ENCODE data around the gene KBTBD7. TPM values are rescaled to one million over a fixed set of nuclear protein-coding genes. Genes with fewer than 3 reads are reported as not detected.

Gene KBTBD7
- total RNA-seq, 1 experiment from 2014 or later, result 6.4 TPM

DNA sequence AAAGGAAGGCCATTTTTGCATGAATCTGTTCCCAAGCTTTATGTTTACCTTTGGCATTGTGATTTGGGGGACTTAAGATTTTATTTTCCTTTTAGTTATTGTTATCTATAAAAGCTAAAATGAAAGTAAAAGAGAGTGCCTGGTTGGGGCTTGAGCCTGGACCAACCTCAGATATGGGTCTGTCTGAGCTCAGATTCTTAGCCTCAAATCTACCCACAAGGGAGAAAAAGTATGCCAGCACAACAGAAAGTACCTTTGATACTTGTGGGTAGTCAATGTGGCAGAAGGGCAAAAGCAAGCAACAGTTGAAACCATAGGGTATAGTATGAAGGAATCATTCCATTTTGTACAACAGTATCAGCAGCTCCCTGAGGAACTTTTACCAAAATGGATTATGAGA, 35.2 kb downstream of the KBTBD7 start:
- no peak for DNase-seq
- BruUV-seq (replicated peaks), result no TSS peak
- H3K4me1 Mint-ChIP-seq (ENCODE audit: low read depth, unreplicated experiment), result no peaks in the 10 kb centered on the region
- H3K27ac Mint-ChIP-seq (ENCODE audit: unreplicated experiment), result no peak overlapping the region
- no peaks in the 10 kb centered on the region for H3K36me3 Mint-ChIP-seq (ENCODE audit: insufficient read depth, unreplicated experiment)
- H3K27me3 Mint-ChIP-seq (ENCODE audit: unreplicated experiment), result no peaks in the 10 kb centered on the region
- no peaks in the 10 kb centered on the region for H3K9me3 Mint-ChIP-seq (ENCODE audit: low read depth, unreplicated experiment)
- H3K4me3 Mint-ChIP-seq (ENCODE audit: low read depth, unreplicated experiment), result no peak overlapping the region
- intact Hi-C loops (cut with micrococcal nuclease; ENCODE audit: unreplicated experiment), result no loop called here
- CTCF ChIA-PET, result interaction anchor here (0.6 kb wide), 1 partner anchor 13 kb away, joined by 3 read pairs; no protein-coding TSS in a partner anchor
- TF ChIP-seq, protein P1, sequence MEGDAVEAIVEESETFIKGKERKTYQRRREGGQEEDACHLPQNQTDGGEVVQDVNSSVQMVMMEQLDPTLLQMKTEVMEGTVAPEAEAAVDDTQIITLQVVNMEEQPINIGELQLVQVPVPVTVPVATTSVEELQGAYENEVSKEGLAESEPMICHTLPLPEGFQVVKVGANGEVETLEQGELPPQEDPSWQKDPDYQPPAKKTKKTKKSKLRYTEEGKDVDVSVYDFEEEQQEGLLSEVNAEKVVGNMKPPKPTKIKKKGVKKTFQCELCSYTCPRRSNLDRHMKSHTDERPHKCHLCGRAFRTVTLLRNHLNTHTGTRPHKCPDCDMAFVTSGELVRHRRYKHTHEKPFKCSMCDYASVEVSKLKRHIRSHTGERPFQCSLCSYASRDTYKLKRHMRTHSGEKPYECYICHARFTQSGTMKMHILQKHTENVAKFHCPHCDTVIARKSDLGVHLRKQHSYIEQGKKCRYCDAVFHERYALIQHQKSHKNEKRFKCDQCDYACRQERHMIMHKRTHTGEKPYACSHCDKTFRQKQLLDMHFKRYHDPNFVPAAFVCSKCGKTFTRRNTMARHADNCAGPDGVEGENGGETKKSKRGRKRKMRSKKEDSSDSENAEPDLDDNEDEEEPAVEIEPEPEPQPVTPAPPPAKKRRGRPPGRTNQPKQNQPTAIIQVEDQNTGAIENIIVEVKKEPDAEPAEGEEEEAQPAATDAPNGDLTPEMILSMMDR (IDR thresholded peaks at IDR 0.05; ENCODE audit: unreplicated experiment), result no peak

DNA sequence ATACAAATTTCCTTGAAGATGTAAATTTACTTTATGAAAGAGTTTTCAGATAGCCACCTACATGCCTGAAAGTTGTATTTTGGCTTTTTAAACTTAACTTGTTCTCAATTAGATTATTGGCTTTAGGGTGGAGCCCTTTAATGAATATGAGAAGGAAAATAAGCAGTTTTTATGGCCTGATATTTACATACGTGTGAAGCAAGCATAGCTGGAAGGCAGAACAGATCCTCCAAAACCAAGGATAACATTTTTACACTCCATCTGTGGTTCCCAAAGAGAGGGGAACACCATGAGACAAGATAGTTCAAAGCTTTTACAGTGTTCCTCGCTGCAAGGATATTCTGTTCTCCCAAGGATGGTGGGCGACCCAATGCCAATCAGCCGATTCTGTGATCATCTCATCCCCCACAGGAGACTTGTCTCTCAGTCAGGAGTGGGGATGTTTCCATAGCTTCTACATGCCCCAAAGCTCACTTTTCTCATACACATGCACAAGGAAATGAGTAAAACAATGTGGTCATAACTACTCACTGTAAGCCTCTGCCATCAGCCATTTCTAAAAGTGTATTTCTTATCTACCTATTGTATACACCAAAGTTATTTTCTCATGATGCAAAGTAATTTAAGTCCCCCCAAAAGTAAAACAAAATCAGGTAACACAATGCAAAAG, 37.2 kb downstream of the KBTBD7 start:
- H3K4me1 Mint-ChIP-seq (ENCODE audit: low read depth, unreplicated experiment), result no peaks in the 10 kb centered on the region
- DNase-seq, result no peak
- no peak overlapping the region for H3K4me3 Mint-ChIP-seq (ENCODE audit: low read depth, unreplicated experiment)
- no peak overlapping the region for H3K27ac Mint-ChIP-seq (ENCODE audit: unreplicated experiment)
- intact Hi-C loops (cut with micrococcal nuclease; ENCODE audit: unreplicated experiment), result no loop called here
- CTCF ChIA-PET, result no interaction called here
- TF ChIP-seq, protein P1 (IDR thresholded peaks at IDR 0.05; ENCODE audit: unreplicated experiment), result no peak
- BruUV-seq (replicated peaks), result no TSS peak
- H3K27me3 Mint-ChIP-seq (ENCODE audit: unreplicated experiment), result no peaks in the 10 kb centered on the region
- H3K36me3 Mint-ChIP-seq (ENCODE audit: insufficient read depth, unreplicated experiment), result no peaks in the 10 kb centered on the region
- peaks cover 3% of the 10 kb centered on the region for H3K9me3 Mint-ChIP-seq (ENCODE audit: low read depth, unreplicated experiment)

DNA sequence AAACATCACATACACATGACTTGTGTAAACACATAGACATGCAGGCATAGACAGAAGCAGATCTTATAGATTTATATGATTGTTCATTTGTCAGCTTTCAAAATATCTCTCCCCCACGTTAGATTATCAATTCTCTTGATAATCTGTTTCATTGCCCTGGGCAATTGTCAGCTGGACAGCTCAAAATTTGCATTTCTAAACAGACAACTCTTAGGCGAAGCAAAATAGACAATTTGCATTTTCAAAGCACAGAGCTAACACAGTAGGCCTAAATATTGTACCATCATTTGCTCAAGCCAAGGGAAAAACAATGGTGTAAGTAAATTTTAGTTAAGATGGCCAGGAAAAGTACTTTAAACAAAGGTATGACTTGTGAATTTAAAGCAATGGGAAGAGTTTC, 37.7 kb downstream of the KBTBD7 start:
- H3K4me3 Mint-ChIP-seq (ENCODE audit: low read depth, unreplicated experiment), result no peak overlapping the region
- no peak for DNase-seq
- TF ChIP-seq, protein P1 (IDR thresholded peaks at IDR 0.05; ENCODE audit: unreplicated experiment), result no peak
- no peaks in the 10 kb centered on the region for H3K27me3 Mint-ChIP-seq (ENCODE audit: unreplicated experiment)
- peaks cover 7% of the 10 kb centered on the region for H3K9me3 Mint-ChIP-seq (ENCODE audit: low read depth, unreplicated experiment)
- CTCF ChIA-PET, result no interaction called here
- no peaks in the 10 kb centered on the region for H3K36me3 Mint-ChIP-seq (ENCODE audit: insufficient read depth, unreplicated experiment)
- BruUV-seq (replicated peaks), result no TSS peak
- no peaks in the 10 kb centered on the region for H3K4me1 Mint-ChIP-seq (ENCODE audit: low read depth, unreplicated experiment)
- intact Hi-C loops (cut with micrococcal nuclease; ENCODE audit: unreplicated experiment), result no loop called here
- no peak overlapping the region for H3K27ac Mint-ChIP-seq (ENCODE audit: unreplicated experiment)

DNA sequence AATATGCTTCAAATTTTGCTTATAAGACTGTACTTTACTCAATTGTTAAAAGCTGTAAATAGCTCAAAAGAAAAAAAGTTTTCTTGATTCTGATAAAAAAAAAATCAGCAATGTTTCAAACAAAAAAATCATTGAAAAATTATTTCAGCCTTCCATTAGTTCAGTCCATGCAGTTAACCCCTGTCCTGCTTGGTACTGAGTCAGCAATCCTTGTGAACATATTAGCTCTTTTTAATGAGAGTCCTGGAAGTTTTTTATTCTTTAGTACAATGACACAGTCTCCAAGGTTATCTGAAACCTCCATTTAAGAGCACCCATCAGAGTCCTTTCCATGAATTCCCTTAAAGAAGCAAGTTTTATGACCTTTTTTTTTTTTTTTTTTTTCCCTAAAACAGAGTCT, 40.3 kb downstream of the KBTBD7 start:
- peaks cover 16% of the 10 kb centered on the region for H3K9me3 Mint-ChIP-seq (ENCODE audit: low read depth, unreplicated experiment)
- H3K4me1 Mint-ChIP-seq (ENCODE audit: low read depth, unreplicated experiment), result no peaks in the 10 kb centered on the region
- no peaks in the 10 kb centered on the region for H3K27me3 Mint-ChIP-seq (ENCODE audit: unreplicated experiment)
- no peak for DNase-seq
- CTCF ChIA-PET, result interaction anchor here (0.7 kb wide), 1 partner anchor 1190 kb away, joined by 8 read pairs; no protein-coding TSS in a partner anchor
- no TSS peak for BruUV-seq (replicated peaks)
- H3K4me3 Mint-ChIP-seq (ENCODE audit: low read depth, unreplicated experiment), result no peak overlapping the region
- no peaks in the 10 kb centered on the region for H3K36me3 Mint-ChIP-seq (ENCODE audit: insufficient read depth, unreplicated experiment)
- TF ChIP-seq, protein P1 (IDR thresholded peaks at IDR 0.05; ENCODE audit: unreplicated experiment), result no peak
- H3K27ac Mint-ChIP-seq (ENCODE audit: unreplicated experiment), result no peak overlapping the region
- intact Hi-C loops (cut with micrococcal nuclease; ENCODE audit: unreplicated experiment), result no loop called here
